ENCODE results near the gene RYR2.

RYR2 gene

DNA sequence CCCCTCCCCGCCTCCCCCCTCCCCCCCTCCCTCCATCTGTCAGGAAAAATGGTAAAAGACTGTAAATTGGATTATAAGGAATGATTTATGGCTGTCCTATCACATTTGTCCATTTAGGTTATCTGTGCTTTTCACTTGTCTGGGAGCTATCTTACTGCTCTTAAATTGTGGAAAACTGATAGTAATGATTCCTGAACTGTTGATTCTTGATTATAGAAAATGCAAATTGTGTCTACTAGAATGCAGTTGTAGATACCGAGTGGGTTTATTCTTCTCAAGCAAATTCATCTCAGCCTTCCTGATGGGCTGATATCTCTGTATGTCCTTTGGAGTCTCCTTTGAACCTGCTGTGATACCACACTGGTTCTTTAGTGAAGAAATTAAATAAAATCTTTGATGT lies 12.3 kb downstream of the RYR2 start:
- H3K36me3 ChIP-seq (ENCODE audit: control insufficient read depth, insufficient read depth, low read length), result no peaks in the 10 kb centered on the region
- H3K27me3 ChIP-seq (ENCODE audit: control insufficient read depth, insufficient read depth, low read length), result no peaks in the 10 kb centered on the region
- no peaks in the 10 kb centered on the region for H3K9me3 ChIP-seq (ENCODE audit: control insufficient read depth, insufficient read depth, low read length)
- H3K4me3 ChIP-seq (ENCODE audit: low read depth, low read length), result no peak overlapping the region
- H3K4me1 ChIP-seq (ENCODE audit: control insufficient read depth, insufficient read depth, low read length), result no peaks in the 10 kb centered on the region
- no peak overlapping the region for H3K9ac ChIP-seq (ENCODE audit: low read depth, low read length)

DNA sequence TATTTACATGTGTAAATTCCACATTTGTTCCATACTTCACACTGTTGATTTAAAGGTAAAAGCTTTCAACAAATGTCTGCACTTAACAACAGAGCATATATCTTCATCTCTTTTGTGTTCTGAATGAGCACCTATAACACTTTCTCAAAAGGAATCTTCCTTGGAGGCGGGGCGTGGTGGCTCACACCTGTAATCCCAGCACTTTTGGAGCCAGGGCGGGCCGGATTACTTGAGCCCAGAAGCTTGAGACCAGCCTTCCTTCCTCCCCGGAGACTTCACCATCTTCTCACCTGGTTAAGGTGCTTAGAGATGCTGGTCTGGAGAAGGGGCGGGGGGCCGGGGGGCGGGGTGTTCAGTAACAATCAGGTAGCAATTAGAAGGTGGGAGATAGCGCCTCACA lies 16.5 kb downstream of the RYR2 start:
- Histone ChIP-seq H3K4me1 (ENCODE audit: control insufficient read depth, insufficient read depth, low read length) (peaks cover 3% of the 10 kb centered on the region), H3K4me3 (ENCODE audit: low read depth, low read length) (no peak overlapping the region), H3K9me3 (ENCODE audit: control insufficient read depth, insufficient read depth, low read length) (no peaks in the 10 kb centered on the region), H3K27me3 (ENCODE audit: control insufficient read depth, insufficient read depth, low read length) (no peaks in the 10 kb centered on the region), H3K36me3 (ENCODE audit: control insufficient read depth, insufficient read depth, low read length) (no peaks in the 10 kb centered on the region), H3K9ac (ENCODE audit: low read depth, low read length) (no peak overlapping the region)

DNA sequence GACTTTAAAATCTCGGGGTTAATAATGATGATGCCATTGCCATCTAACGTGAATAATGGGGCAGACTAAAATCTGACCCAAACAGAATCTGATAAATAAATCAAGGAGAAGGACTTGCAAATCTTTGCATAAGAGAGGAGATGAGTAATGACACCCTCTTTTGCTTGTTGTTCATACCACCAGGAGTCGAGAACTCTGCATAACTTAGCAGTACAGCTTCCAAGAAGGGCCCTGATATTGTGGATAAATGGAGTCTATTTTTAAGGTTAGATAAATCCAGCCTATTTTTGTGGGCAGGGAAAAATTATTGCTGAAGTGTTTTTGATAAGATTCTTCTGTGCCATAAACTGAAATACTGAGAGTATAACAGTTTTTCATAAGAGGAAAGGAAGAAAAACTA lies 17.3 kb downstream of the RYR2 start:
- H3K4me3 ChIP-seq (ENCODE audit: low read depth, low read length), result no peak overlapping the region
- no peak overlapping the region for H3K9ac ChIP-seq (ENCODE audit: low read depth, low read length)
- H3K4me1 ChIP-seq (ENCODE audit: control insufficient read depth, insufficient read depth, low read length), result peaks cover 3% of the 10 kb centered on the region
- H3K36me3 ChIP-seq (ENCODE audit: control insufficient read depth, insufficient read depth, low read length), result no peaks in the 10 kb centered on the region
- H3K27me3 ChIP-seq (ENCODE audit: control insufficient read depth, insufficient read depth, low read length), result no peaks in the 10 kb centered on the region
- H3K9me3 ChIP-seq (ENCODE audit: control insufficient read depth, insufficient read depth, low read length), result no peaks in the 10 kb centered on the region

DNA sequence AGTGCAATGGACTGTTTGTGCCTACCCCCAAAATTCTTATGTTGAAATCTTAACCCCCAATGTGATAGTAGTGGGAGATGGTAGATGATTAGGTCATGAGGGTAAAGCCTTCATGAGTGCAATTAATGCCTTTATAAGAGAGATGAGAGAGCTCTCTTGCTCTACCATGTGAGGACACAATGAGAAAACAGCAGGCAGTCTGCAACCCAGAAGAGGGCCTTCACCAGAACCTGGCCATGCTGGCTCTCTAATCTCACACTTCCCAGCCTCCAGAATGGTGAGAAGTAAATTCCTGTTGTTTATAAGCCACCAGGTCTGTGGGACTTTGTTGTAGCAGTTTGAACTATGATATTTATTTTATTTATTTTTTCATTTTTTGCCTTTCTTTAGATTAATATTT lies 21.0 kb downstream of the RYR2 start:
- peaks cover 3% of the 10 kb centered on the region for H3K4me1 ChIP-seq (ENCODE audit: control insufficient read depth, insufficient read depth, low read length)
- no peaks in the 10 kb centered on the region for H3K36me3 ChIP-seq (ENCODE audit: control insufficient read depth, insufficient read depth, low read length)
- no peaks in the 10 kb centered on the region for H3K27me3 ChIP-seq (ENCODE audit: control insufficient read depth, insufficient read depth, low read length)
- no peaks in the 10 kb centered on the region for H3K9me3 ChIP-seq (ENCODE audit: control insufficient read depth, insufficient read depth, low read length)
- no peak overlapping the region for H3K9ac ChIP-seq (ENCODE audit: low read depth, low read length)
- no peak overlapping the region for H3K4me3 ChIP-seq (ENCODE audit: low read depth, low read length)

DNA sequence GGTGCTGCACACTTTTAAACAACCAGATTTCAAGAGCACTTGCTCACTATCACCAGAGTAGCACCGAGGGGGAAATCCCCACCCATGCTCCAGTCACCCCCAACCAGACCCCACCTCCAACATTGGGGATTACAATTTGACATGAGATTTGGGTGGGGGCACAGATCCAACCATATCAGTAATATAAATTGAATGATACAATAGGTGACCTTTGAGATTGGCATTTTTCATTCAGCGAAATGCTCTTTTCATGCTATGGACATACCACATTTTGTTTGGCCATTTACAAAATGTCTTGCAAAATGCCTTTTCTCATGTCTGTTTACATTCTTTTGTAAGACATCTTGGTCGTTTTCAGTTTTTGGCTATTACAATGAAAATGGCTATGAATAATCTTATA lies 23.9 kb downstream of the RYR2 start:
- no peaks in the 10 kb centered on the region for H3K27me3 ChIP-seq (ENCODE audit: control insufficient read depth, insufficient read depth, low read length)
- no peak overlapping the region for H3K4me3 ChIP-seq (ENCODE audit: low read depth, low read length)
- no peaks in the 10 kb centered on the region for H3K36me3 ChIP-seq (ENCODE audit: control insufficient read depth, insufficient read depth, low read length)
- H3K4me1 ChIP-seq (ENCODE audit: control insufficient read depth, insufficient read depth, low read length), result peaks cover 3% of the 10 kb centered on the region
- H3K9me3 ChIP-seq (ENCODE audit: control insufficient read depth, insufficient read depth, low read length), result no peaks in the 10 kb centered on the region
- H3K9ac ChIP-seq (ENCODE audit: low read depth, low read length), result no peak overlapping the region

DNA sequence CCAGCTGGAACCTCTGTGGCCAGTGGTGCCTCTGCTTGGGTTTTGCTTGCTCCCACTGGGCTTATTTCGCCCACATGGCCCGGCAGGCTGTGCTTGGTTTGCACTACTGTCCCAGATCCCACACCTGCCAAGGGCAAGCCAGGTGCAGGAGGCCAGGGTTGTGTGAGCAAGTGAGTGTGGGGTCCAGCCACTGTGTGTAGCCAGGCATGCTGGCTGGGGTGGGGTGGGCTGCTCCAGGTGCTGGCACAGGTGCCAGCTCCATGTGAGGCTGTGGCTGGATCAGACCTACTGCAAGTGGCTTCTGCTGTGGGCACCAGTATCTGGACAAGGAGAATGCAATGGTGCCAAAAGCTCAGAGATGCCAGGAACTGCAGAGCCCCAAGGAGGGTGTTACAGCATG lies 28.5 kb downstream of the RYR2 start:
- no peak overlapping the region for H3K9ac ChIP-seq (ENCODE audit: low read depth, low read length)
- H3K27me3 ChIP-seq (ENCODE audit: control insufficient read depth, insufficient read depth, low read length), result no peaks in the 10 kb centered on the region
- no peaks in the 10 kb centered on the region for H3K4me1 ChIP-seq (ENCODE audit: control insufficient read depth, insufficient read depth, low read length)
- H3K36me3 ChIP-seq (ENCODE audit: control insufficient read depth, insufficient read depth, low read length), result no peaks in the 10 kb centered on the region
- H3K9me3 ChIP-seq (ENCODE audit: control insufficient read depth, insufficient read depth, low read length), result no peaks in the 10 kb centered on the region
- H3K4me3 ChIP-seq (ENCODE audit: low read depth, low read length), result no peak overlapping the region

DNA sequence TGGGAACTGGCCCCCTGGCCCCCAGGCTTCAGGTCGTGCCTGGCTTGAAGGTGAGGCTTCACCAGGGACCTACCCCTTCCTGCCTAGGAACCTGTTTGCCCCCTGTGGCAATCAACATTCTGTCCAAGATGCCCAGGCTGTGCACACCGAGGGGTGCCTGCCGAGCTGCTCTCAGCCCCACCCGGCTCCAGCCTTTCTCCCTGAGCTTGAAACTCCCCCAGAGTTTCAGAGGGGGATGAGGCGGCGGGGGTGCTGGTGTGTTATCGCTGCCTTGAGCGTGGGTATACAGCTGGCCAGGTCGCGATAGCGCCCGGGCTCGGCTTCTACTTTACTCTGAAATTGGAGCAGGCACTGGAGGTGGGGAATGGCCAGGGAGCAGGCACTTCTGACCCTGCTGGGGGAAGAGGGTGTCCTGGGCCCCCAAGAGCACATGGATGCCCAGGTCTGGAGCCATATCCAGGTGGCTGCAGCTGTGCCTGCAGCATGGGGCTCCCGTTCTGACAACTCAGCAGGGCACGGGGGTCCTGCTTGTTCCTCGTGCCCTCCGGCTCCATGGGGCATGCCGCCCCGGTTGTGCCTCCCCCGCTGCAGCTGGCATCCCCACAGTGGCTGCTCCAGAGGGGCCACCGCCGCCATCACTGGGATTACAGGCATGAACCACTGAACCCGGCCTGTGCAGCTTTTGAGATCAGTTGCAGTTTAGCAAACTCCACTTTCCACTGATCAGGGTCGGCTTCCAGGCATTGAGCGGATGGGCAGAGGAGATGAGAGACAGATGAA lies 29.8 kb downstream of the RYR2 start:
- Histone ChIP-seq H3K9me3 (ENCODE audit: control insufficient read depth, insufficient read depth, low read length) (no peaks in the 10 kb centered on the region), H3K4me3 (ENCODE audit: low read depth, low read length) (no peak overlapping the region), H3K9ac (ENCODE audit: low read depth, low read length) (no peak overlapping the region), H3K4me1 (ENCODE audit: control insufficient read depth, insufficient read depth, low read length) (no peaks in the 10 kb centered on the region), H3K36me3 (ENCODE audit: control insufficient read depth, insufficient read depth, low read length) (no peaks in the 10 kb centered on the region), H3K27me3 (ENCODE audit: control insufficient read depth, insufficient read depth, low read length) (no peaks in the 10 kb centered on the region)

DNA sequence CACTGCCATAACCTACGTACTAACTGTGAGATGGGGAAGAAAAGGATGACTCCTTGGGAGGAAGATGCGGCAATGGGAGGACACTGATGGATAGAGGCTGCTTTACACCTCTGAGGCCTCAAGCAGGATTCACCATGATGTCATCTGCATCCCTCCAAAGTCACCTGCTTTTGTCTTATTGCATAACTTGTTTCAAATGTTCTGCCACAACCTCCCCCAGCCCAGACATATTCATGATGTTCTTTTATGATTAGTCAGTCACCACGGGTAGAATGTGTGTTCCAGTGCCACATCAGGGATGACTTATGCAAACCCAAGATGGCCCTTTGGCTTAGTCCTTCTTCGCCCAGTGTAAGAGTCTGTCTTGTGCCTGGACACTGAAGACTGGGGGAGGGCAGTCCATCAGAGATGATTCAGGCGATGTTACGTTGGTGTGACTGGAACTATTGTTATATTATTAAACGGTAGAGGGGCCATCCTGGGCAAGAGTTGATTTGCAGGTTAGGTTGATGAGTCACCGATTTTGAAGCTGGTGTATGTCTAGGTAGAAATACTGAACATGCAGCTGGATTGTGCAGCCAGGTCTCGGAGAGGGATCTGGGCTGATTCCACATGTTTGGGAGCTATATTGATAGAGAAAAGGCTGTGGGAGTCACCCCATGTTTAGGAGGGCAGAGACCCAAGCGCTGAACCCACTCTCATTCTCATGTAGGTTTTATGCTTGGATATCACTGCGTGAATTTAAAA lies 32.6 kb downstream of the RYR2 start:
- H3K27me3 ChIP-seq (ENCODE audit: control insufficient read depth, insufficient read depth, low read length), result no peaks in the 10 kb centered on the region
- no peak overlapping the region for H3K4me3 ChIP-seq (ENCODE audit: low read depth, low read length)
- no peaks in the 10 kb centered on the region for H3K36me3 ChIP-seq (ENCODE audit: control insufficient read depth, insufficient read depth, low read length)
- no peaks in the 10 kb centered on the region for H3K9me3 ChIP-seq (ENCODE audit: control insufficient read depth, insufficient read depth, low read length)
- H3K9ac ChIP-seq (ENCODE audit: low read depth, low read length), result no peak overlapping the region
- H3K4me1 ChIP-seq (ENCODE audit: control insufficient read depth, insufficient read depth, low read length), result no peaks in the 10 kb centered on the region

DNA sequence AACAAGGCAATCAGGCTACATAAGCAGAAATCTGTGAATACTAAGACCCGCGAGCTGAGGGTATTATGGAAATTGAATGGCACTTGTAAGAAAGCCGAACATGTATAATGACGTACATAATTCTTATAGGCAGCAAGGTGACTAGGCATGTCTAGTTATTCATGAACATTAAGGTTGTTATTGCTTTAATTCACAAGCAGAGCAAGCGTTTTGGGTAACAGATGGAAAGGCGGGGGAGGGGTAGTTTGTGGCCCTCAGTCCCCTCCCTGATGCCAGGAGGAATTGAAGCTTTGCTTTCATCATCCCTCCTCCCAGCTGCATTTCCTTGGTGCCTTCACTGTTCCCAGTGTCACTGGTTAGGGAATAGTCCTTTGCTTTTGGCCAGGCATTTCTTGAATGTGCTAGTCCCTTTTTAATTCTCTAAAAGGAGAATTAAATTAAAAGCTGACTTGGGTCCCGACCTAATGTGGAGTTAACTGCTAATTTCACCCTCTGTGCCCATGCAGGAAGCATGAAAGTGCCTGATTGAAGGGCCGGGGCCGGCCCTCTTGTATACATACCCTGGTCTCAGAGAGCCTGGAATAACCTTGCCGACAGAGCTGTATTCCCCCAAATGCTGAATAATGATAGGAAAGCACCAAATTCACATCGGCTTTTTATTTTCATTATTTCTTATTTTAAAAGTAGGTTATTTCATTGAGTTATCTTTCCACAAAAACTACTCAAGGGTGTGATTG lies 42.5 kb downstream of the RYR2 start:
- H3K36me3 ChIP-seq (ENCODE audit: control insufficient read depth, insufficient read depth, low read length), result no peaks in the 10 kb centered on the region
- H3K4me3 ChIP-seq (ENCODE audit: low read depth, low read length), result no peak overlapping the region
- no peaks in the 10 kb centered on the region for H3K27me3 ChIP-seq (ENCODE audit: control insufficient read depth, insufficient read depth, low read length)
- no peak overlapping the region for H3K9ac ChIP-seq (ENCODE audit: low read depth, low read length)
- H3K4me1 ChIP-seq (ENCODE audit: control insufficient read depth, insufficient read depth, low read length), result no peaks in the 10 kb centered on the region
- H3K9me3 ChIP-seq (ENCODE audit: control insufficient read depth, insufficient read depth, low read length), result no peaks in the 10 kb centered on the region

DNA sequence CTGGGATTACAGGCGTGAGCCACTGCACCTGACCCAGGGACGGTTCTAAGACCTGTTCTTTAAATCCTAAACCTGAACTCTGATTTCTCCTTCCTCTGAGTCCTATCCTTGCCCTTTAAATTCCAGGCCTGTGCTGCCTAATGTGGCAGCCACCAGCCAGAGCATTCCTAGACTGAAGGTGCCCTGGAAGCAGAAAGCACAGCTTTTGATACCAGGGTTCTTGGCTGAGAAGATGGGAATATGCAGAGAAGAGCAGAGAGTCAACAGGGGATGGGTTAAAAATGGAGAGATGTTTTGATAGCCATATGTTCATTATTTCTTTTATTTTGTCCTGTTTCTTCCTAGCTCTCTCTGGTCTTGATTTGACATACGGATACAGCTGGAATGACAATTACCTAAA lies 49.7 kb downstream of the RYR2 start:
- H3K9me3 ChIP-seq (ENCODE audit: control insufficient read depth, insufficient read depth, low read length), result no peaks in the 10 kb centered on the region
- no peaks in the 10 kb centered on the region for H3K27me3 ChIP-seq (ENCODE audit: control insufficient read depth, insufficient read depth, low read length)
- no peaks in the 10 kb centered on the region for H3K36me3 ChIP-seq (ENCODE audit: control insufficient read depth, insufficient read depth, low read length)
- no peaks in the 10 kb centered on the region for H3K4me1 ChIP-seq (ENCODE audit: control insufficient read depth, insufficient read depth, low read length)
- no peak overlapping the region for H3K4me3 ChIP-seq (ENCODE audit: low read depth, low read length)
- H3K9ac ChIP-seq (ENCODE audit: low read depth, low read length), result no peak overlapping the region

DNA sequence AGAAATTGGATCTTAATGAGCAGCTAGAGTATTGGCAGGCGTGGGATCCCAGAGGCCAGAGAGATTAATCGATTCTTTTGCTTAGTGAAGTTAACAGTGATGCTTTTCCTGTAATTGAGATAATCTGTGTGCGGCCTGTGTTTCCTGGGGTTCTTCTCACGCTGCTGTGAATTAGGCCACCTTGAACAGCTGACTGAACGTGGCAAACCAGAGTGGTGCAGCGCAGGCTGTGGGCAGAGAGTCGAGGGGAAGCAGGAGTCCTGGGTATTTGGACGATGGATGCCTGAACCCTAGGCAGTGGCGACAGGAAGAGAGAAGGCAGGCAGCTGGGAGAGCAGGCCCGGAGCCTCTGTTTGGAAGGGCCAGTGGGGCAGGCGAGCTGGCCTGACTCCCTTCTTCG lies 51.7 kb downstream of the RYR2 start:
- no peak overlapping the region for H3K4me3 ChIP-seq (ENCODE audit: low read depth, low read length)
- H3K9ac ChIP-seq (ENCODE audit: low read depth, low read length), result no peak overlapping the region
- H3K9me3 ChIP-seq (ENCODE audit: control insufficient read depth, insufficient read depth, low read length), result no peaks in the 10 kb centered on the region
- H3K27me3 ChIP-seq (ENCODE audit: control insufficient read depth, insufficient read depth, low read length), result no peaks in the 10 kb centered on the region
- no peaks in the 10 kb centered on the region for H3K36me3 ChIP-seq (ENCODE audit: control insufficient read depth, insufficient read depth, low read length)
- no peaks in the 10 kb centered on the region for H3K4me1 ChIP-seq (ENCODE audit: control insufficient read depth, insufficient read depth, low read length)

- no peaks in the 10 kb centered on the region for H3K9me3 ChIP-seq (ENCODE audit: control insufficient read depth, insufficient read depth, low read length)
- no peak overlapping the region for H3K9ac ChIP-seq (ENCODE audit: low read depth, low read length)
- no peaks in the 10 kb centered on the region for H3K4me1 ChIP-seq (ENCODE audit: control insufficient read depth, insufficient read depth, low read length)
- no peaks in the 10 kb centered on the region for H3K36me3 ChIP-seq (ENCODE audit: control insufficient read depth, insufficient read depth, low read length)
- no peak overlapping the region for H3K4me3 ChIP-seq (ENCODE audit: low read depth, low read length)
- H3K27me3 ChIP-seq (ENCODE audit: control insufficient read depth, insufficient read depth, low read length), result no peaks in the 10 kb centered on the region
These were observed 56.6 kb downstream of the RYR2 start for GRCh38 chr1:237098541-237098940.

All from iPS-15b (cell line).